GM12891 (cell line): Measurements from ENCODE around the gene SPRR1A.

Experiments
- DNase-seq: peaks from one replicate; pipeline ENCODE4 v3.0.0; 2011; ENCODE audit warnings: low spot score; ENCODE audit not compliant: insufficient read length
- FAIRE-seq: peaks from 2 replicates; lab custom pipeline; 2011; peaks lifted over from hg19 to GRCh38; lab: Jason Lieb, UNC
- PAX5 ChIP-seq: IDR thresholded peaks from 2 replicates; pipeline ENCODE4 v1.6.1; 2011; ENCODE audit warnings: low read length, moderate library complexity, mild to moderate bottlenecking; ENCODE audit not compliant: insufficient read depth, severe bottlenecking
- POLR2A ChIP-seq: IDR thresholded peaks from 2 replicates; pipeline ENCODE4 v1.6.1; 2011; ENCODE audit warnings: low read depth, low read length, control low read depth
- POLR2AphosphoS5 ChIP-seq: IDR thresholded peaks from 2 replicates; pipeline ENCODE4 v1.6.1; 2011; ENCODE audit warnings: low read depth, low read length, control low read depth
- POU2F2 ChIP-seq: IDR thresholded peaks from 2 replicates; pipeline ENCODE4 v1.6.1; 2011; ENCODE audit warnings: low read depth, mild to moderate bottlenecking, control low read depth, low read length, moderate library complexity
- SPI1 ChIP-seq: IDR thresholded peaks from 2 replicates; pipeline ENCODE4 v1.6.1; 2011; ENCODE audit warnings: low read depth, low read length, control low read depth
- TAF1 ChIP-seq: IDR thresholded peaks from 2 replicates; pipeline ENCODE4 v1.6.1; 2011; ENCODE audit warnings: low read depth, low read length, control low read depth

SPRR1A gene

GRCh38 chr1:152957561-152957960 is 26.3 kb upstream of the SPRR1A start:
- DNase-seq (no peak), FAIRE-seq (no peak)
- TF ChIP-seq SPI1 (no peak), PAX5 (no peak)

- TF ChIP-seq PAX5: no peak
- DNase-seq: no peak
- no peak for FAIRE-seq
Measured at GRCh38 chr1:152959273-152959672, 24.6 kb upstream of the SPRR1A start.

- no peak for FAIRE-seq
- TF ChIP-seq TAF1 (no peak), POLR2AphosphoS5 (no peak), POLR2A (no peak), POU2F2 (no peak), PAX5 (no peak), SPI1 (no peak)
- DNase-seq: no peak
Measured at GRCh38 chr1:152959801-152960451, 24.0 kb upstream of the SPRR1A start.

GRCh38 chr1:152960452-152961044 is 23.3 kb upstream of the SPRR1A start:
- no peak for TF ChIP-seq POLR2A
- no peak for TF ChIP-seq TAF1
- TF ChIP-seq POLR2AphosphoS5: no peak
- no peak for TF ChIP-seq SPI1
- TF ChIP-seq PAX5: no peak
- TF ChIP-seq POU2F2: no peak
- FAIRE-seq (no peak), DNase-seq (peak; percentile 20)

- TF ChIP-seq TAF1 (no peak), SPI1 (no peak), POLR2AphosphoS5 (no peak), POLR2A (no peak), POU2F2 (no peak), PAX5 (no peak)
- DNase-seq (no peak), FAIRE-seq (no peak)
Measured at GRCh38 chr1:152961226-152961891, 22.5 kb upstream of the SPRR1A start.

GRCh38 chr1:152962876-152963415 is 20.9 kb upstream of the SPRR1A start:
- DNase-seq: no peak
- TF ChIP-seq POU2F2: no peak
- no peak for TF ChIP-seq POLR2AphosphoS5
- TF ChIP-seq SPI1: no peak
- TF ChIP-seq POLR2A: no peak
- TF ChIP-seq PAX5: no peak
- no peak for TF ChIP-seq TAF1
- FAIRE-seq: no peak

GRCh38 chr1:152964536-152964935 is 19.3 kb upstream of the SPRR1A start:
- no peak for DNase-seq
- TF ChIP-seq POLR2AphosphoS5 (no peak), POLR2A (no peak), TAF1 (no peak), POU2F2 (no peak), SPI1 (no peak), PAX5 (no peak)
- FAIRE-seq: no peak

- DNase-seq (no peak), FAIRE-seq (no peak)
- no peak for TF ChIP-seq POLR2AphosphoS5
- TF ChIP-seq PAX5: no peak
- TF ChIP-seq POU2F2: no peak
- no peak for TF ChIP-seq TAF1
- TF ChIP-seq SPI1: no peak
- no peak for TF ChIP-seq POLR2A
Measured at GRCh38 chr1:152965853-152966252, 18.0 kb upstream of the SPRR1A start.

GRCh38 chr1:152967201-152967600 is 16.7 kb upstream of the SPRR1A start:
- no peak for DNase-seq
- no peak for TF ChIP-seq POU2F2
- no peak for TF ChIP-seq POLR2A
- no peak for TF ChIP-seq TAF1
- no peak for TF ChIP-seq POLR2AphosphoS5
- no peak for TF ChIP-seq SPI1
- no peak for TF ChIP-seq PAX5
- FAIRE-seq: no peak

GRCh38 chr1:152968248-152968647 is 15.6 kb upstream of the SPRR1A start:
- DNase-seq (no peak), FAIRE-seq (peak; percentile 72)
- no peak for TF ChIP-seq SPI1
